IMR-90 (cell line): Measurements from ENCODE around the gene GRID1. TPM values are rescaled to one million over a fixed set of nuclear protein-coding genes. Genes with fewer than 3 reads are reported as not detected.

Experiments
- ATAC-seq: fragments of 200-7000 bp; cut with Tn5 transposase; 2 replicates; pipeline ENCODE4 v1.9.1; 2020; ENCODE audit warnings: low read depth, mild to moderate bottlenecking, moderate library complexity
- BruUV-seq: library from RNA; stranded (reverse); fragments of 400-500 nt; replicated peaks from 2 replicates; lab custom pipeline; 2021; lab: Mats Ljungman, UMichigan
- CTCF ChIA-PET: fragments of 300-600 bp; formaldehyde crosslinking; extraction: SDS; loops from one replicate; lab custom pipeline; 2021; ENCODE audit warnings: antibody characterized with exemption; lab: Yijun Ruan, JAX
- POLR2A ChIA-PET: fragments of 300-600 bp; sonication (Branson Sonifier 250); formaldehyde crosslinking; loops from one replicate; lab custom pipeline; 2022; ENCODE audit warnings: antibody characterized with exemption; ENCODE audit not compliant: unreplicated experiment; lab: Charles Lee
- DNase-seq: peaks from one replicate; pipeline ENCODE4 v3.0.0; 2013
- H2AFZ ChIP-seq: replicated peaks from 2 replicates; pipeline ENCODE3; 2013; ENCODE audit warnings: low read length, mild to moderate bottlenecking; ENCODE audit not compliant: poor library complexity
- H2AK5ac ChIP-seq: 2 replicates; pipeline ENCODE4 v1.6.1; 2013; ENCODE audit warnings: low read depth, low read length, inconsistent platforms
- H2AK9ac ChIP-seq: replicated peaks from 2 replicates; pipeline ENCODE3; 2013; ENCODE audit warnings: mild to moderate bottlenecking, low read depth, low read length, moderate library complexity; ENCODE audit not compliant: poor library complexity
- H2BK120ac ChIP-seq: 2 replicates; pipeline ENCODE4 v1.6.1; 2013; ENCODE audit warnings: low read depth, low read length, inconsistent platforms
- H2BK15ac ChIP-seq: 3 replicates; pipeline ENCODE4 v1.6.1; 2013; ENCODE audit warnings: low read depth, low read length, inconsistent platforms
- H2BK20ac ChIP-seq: 2 replicates; pipeline ENCODE4 v1.6.1; 2013; ENCODE audit warnings: low read depth, mild to moderate bottlenecking, inconsistent platforms, low read length, moderate library complexity
- H2BK5ac ChIP-seq: 2 replicates; pipeline ENCODE4 v1.6.1; 2013; ENCODE audit warnings: mild to moderate bottlenecking, low read depth, low read length, inconsistent platforms; ENCODE audit not compliant: poor library complexity, severe bottlenecking
- H3K14ac ChIP-seq: replicated peaks from 2 replicates; pipeline ENCODE4 v1.6.1; 2013; ENCODE audit warnings: low read depth, low read length, inconsistent platforms
- H3K18ac ChIP-seq: 2 replicates; pipeline ENCODE4 v1.6.1; 2013; ENCODE audit warnings: low read depth, low read length, control low read depth
- H3K23ac ChIP-seq: 2 replicates; pipeline ENCODE4 v1.6.1; 2013; ENCODE audit warnings: low read depth, low read length, inconsistent platforms
- H3K27ac ChIP-seq: 2 replicates; pipeline ENCODE4 v1.5.1; 2013; ENCODE audit warnings: mild to moderate bottlenecking, control low read depth, low read length; ENCODE audit not compliant: insufficient read depth
- H3K27me3 ChIP-seq: 2 replicates; pipeline ENCODE4 v1.6.1; 2013; ENCODE audit warnings: low read length; ENCODE audit not compliant: control insufficient read depth, insufficient read depth
- H3K36me3 ChIP-seq: 2 replicates; pipeline ENCODE4 v1.6.1; 2013; ENCODE audit warnings: low read length, mixed read lengths; ENCODE audit not compliant: control insufficient read depth, insufficient read depth
- H3K4ac ChIP-seq: 2 replicates; pipeline ENCODE4 v1.6.1; 2013; ENCODE audit warnings: low read depth, low read length, inconsistent platforms
- H3K4me1 ChIP-seq: 2 replicates; pipeline ENCODE4 v1.6.1; 2013; ENCODE audit warnings: low read length, mixed read lengths; ENCODE audit not compliant: control insufficient read depth, insufficient read depth
- H3K4me2 ChIP-seq: 2 replicates; pipeline ENCODE4 v1.6.1; 2013; ENCODE audit warnings: low read depth, mild to moderate bottlenecking, control low read depth, low read length, moderate library complexity
- H3K4me3 ChIP-seq: 2 replicates; pipeline ENCODE4 v1.5.1; 2013; ENCODE audit warnings: low read depth, mild to moderate bottlenecking, control low read depth, low read length, moderate library complexity; ENCODE audit not compliant: insufficient read depth
- H3K56ac ChIP-seq: 2 replicates; pipeline ENCODE4 v1.6.1; 2013; ENCODE audit warnings: low read length, inconsistent platforms; ENCODE audit not compliant: insufficient read depth; ENCODE audit errors: extremely low read depth
- H3K79me1 ChIP-seq, 2 experiments: 2 replicates each; pipeline ENCODE4 v1.6.1; 2013; ENCODE audit warnings: low read length in 2 of 2, inconsistent platforms in 1 of 2, low read depth in 1 of 2
- H3K9ac ChIP-seq: 2 replicates; pipeline ENCODE4 v1.6.1; 2013; ENCODE audit warnings: low read depth, low read length, control low read depth
- H3K9me1 ChIP-seq: 2 replicates; pipeline ENCODE4 v1.6.1; 2013; ENCODE audit warnings: low read length, inconsistent platforms; ENCODE audit not compliant: insufficient read depth
- H3K9me3 ChIP-seq: 2 replicates; pipeline ENCODE4 v1.6.1; 2013; ENCODE audit warnings: low read length; ENCODE audit not compliant: control insufficient read depth, insufficient read depth
- H4K20me1 ChIP-seq: 2 replicates; pipeline ENCODE4 v1.6.1; 2013; ENCODE audit warnings: low read length, inconsistent platforms; ENCODE audit not compliant: insufficient read depth
- H4K5ac ChIP-seq: 2 replicates; pipeline ENCODE4 v1.6.1; 2013; ENCODE audit warnings: mild to moderate bottlenecking, low read depth, low read length, control low read depth
- H4K8ac ChIP-seq, 2 experiments: 2 replicates each; pipeline ENCODE4 v1.6.1; 2013; ENCODE audit warnings: low read depth in 2 of 2, low read length in 2 of 2, control low read depth in 1 of 2, inconsistent platforms in 1 of 2
- H4K91ac ChIP-seq: 2 replicates; pipeline ENCODE4 v1.6.1; 2013; ENCODE audit warnings: low read depth, low read length, inconsistent platforms; ENCODE audit not compliant: insufficient read depth
- BHLHE40 ChIP-seq: fragments of 150-350 bp; IDR thresholded peaks from 2 replicates; pipeline ENCODE4 v1.6.1; 2016; ENCODE audit warnings: mild to moderate bottlenecking, low read depth, low read length
- CHD1 ChIP-seq: IDR thresholded peaks from 2 replicates; pipeline ENCODE4 v1.6.1; 2012; ENCODE audit warnings: low read depth, low read length, improper control_type of control experiment
- ELK1 ChIP-seq: fragments of 150-350 bp; IDR thresholded peaks from 2 replicates; pipeline ENCODE4 v1.6.1; 2016; ENCODE audit warnings: low read depth, mild to moderate bottlenecking, low read length, moderate library complexity, borderline replicate concordance
- FOS ChIP-seq: fragments of 150-350 bp; IDR thresholded peaks from 2 replicates; pipeline ENCODE4 v1.6.1; 2016; ENCODE audit warnings: low read depth, low read length
- MAFK ChIP-seq: IDR thresholded peaks from 2 replicates; pipeline ENCODE4 v1.6.1; 2012; ENCODE audit warnings: low read depth, low read length, improper control_type of control experiment
- MAZ ChIP-seq: IDR thresholded peaks from 2 replicates; pipeline ENCODE4 v1.6.1; 2012; ENCODE audit warnings: low read depth, mild to moderate bottlenecking, low read length, improper control_type of control experiment, moderate library complexity, borderline replicate concordance
- MXI1 ChIP-seq: IDR thresholded peaks from 2 replicates; pipeline ENCODE4 v1.6.1; 2012; ENCODE audit warnings: low read depth, mild to moderate bottlenecking, low read length, moderate library complexity, borderline replicate concordance
- RAD21 ChIP-seq: IDR thresholded peaks from 2 replicates; pipeline ENCODE4 v1.6.1; 2012; ENCODE audit warnings: low read length, improper control_type of control experiment
- WGBS, 2 experiments: methylation state at CpG; one replicate each; pipeline versions ENCODE4 v1.1.5 to v1.1.7; 2013; ENCODE audit warnings: missing lambda C conversion rate in 2 of 2; ENCODE audit not compliant: insufficient read length in 1 of 2; ENCODE audit errors: extremely low coverage in 2 of 2; 5-methylcytosine and 5-hydroxymethylcytosine counted together
- dilution Hi-C: fragments of 300-500 bp; cut with HindIII; formaldehyde crosslinking; loops from one replicate; pipeline ENCODE4 v1.14.3; 2018; ENCODE audit warnings: low sequenced_read_pairs; ENCODE audit not compliant: unreplicated experiment
- in situ Hi-C: fragments of 300-500 bp; cut with MboI; formaldehyde crosslinking; loops from 3 replicates; pipeline ENCODE4 v1.14.3; 2019; ENCODE audit warnings: low sequenced_read_pairs, inconsistent platforms, mixed read lengths
- intact Hi-C: fragments of 100-400 bp; cut with micrococcal nuclease; formaldehyde crosslinking; loops from 2 replicates; pipeline ENCODE4 v1.10.0; 2022
- polyA plus RNA-seq, 3 experiments: library from polyadenylated mRNA; depleted of rRNA; stranded (reverse); fragments of >200 nt; gene quantifications; 2 replicates each; pipeline ENCODE4 v1.2.3, GENCODE V29; 2012; ENCODE audit warnings: low replicate concordance in 1 of 3
- total RNA-seq: library from RNA; depleted of rRNA; stranded (reverse); fragments of >200 nt; gene quantifications from 2 replicates; pipeline ENCODE4 v1.2.3, GENCODE V29; 2012
- TF ChIP-seq, protein P1 (sequence below): conservative IDR thresholded peaks from 2 replicates; pipeline ENCODE4 v1.5.1; 2012; ENCODE audit warnings: mild to moderate bottlenecking, low read depth, low read length, improper control_type of control experiment

GRID1 gene
- total and polyA plus RNA-seq, 2 of the 4 experiments (the other 2 are of a cell fraction) = not detected

DNA sequence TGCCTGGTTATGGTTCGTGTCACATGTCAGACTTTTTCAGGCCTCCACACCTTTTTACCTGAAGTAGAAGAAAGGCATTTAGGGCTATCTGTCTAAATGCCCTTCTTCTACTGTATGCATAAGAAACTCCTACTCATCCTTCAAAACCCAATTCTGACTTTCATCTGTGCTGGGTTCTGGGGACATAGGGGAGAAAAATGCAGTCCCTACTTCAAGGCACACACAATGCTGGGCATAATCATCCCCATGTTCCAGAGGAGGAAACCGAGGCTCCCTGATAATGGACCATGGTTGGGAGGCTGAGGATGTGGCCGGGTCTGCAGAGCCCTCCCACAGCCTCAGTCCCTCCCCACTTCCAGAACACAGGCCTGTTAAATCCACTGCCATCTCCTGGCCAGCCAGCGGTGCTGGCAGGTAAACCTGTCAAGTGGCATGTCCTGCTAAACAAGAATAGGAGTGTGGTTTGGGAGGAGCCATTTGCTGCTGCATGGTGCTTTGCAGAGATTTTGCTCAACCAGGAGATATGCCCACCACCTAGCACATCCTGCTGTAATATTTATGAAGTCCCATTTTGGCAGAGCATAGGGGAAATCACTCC is 32.0 kb downstream of the GRID1 start:
- no peak for ATAC-seq
- Histone ChIP-seq H2BK5ac (no peak overlapping the region), H3K9ac (no peak overlapping the region), H3K4ac (no peak overlapping the region), H3K27me3 (peaks cover 4% of the 10 kb centered on the region; the same call in 1 of the 2 replicates), H2BK120ac (no peak overlapping the region), H3K4me1 (no peaks in the 10 kb centered on the region), H3K4me3 (no peak overlapping the region), H3K23ac (no peak overlapping the region), H4K8ac (no peak overlapping the region), H3K56ac (no peak overlapping the region), H3K9me3 (no peaks in the 10 kb centered on the region), H2AFZ (no peak overlapping the region), H2BK20ac (no peak overlapping the region), H2BK15ac (no peak overlapping the region), H3K9me1 (no peaks in the 10 kb centered on the region), H3K18ac (no peak overlapping the region), H4K91ac (no peak overlapping the region), H2AK9ac (no peak overlapping the region), H3K14ac (no peak overlapping the region), H4K20me1 (no peaks in the 10 kb centered on the region), H4K5ac (no peak overlapping the region), H3K36me3 (no peaks in the 10 kb centered on the region), H3K27ac (no peak overlapping the region), H3K79me1 (no peaks in the 10 kb centered on the region), H3K4me2 (no peak overlapping the region), H2AK5ac (no peak overlapping the region)
- TF ChIP-seq ELK1 = no peak
- no peak for TF ChIP-seq MXI1
- no peak for TF ChIP-seq MAFK
- no peak for TF ChIP-seq FOS
- no peak for TF ChIP-seq CHD1
- TF ChIP-seq, protein P1, sequence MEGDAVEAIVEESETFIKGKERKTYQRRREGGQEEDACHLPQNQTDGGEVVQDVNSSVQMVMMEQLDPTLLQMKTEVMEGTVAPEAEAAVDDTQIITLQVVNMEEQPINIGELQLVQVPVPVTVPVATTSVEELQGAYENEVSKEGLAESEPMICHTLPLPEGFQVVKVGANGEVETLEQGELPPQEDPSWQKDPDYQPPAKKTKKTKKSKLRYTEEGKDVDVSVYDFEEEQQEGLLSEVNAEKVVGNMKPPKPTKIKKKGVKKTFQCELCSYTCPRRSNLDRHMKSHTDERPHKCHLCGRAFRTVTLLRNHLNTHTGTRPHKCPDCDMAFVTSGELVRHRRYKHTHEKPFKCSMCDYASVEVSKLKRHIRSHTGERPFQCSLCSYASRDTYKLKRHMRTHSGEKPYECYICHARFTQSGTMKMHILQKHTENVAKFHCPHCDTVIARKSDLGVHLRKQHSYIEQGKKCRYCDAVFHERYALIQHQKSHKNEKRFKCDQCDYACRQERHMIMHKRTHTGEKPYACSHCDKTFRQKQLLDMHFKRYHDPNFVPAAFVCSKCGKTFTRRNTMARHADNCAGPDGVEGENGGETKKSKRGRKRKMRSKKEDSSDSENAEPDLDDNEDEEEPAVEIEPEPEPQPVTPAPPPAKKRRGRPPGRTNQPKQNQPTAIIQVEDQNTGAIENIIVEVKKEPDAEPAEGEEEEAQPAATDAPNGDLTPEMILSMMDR = no peak
- no peak for TF ChIP-seq RAD21
- no peak for TF ChIP-seq MAZ
- no peak for TF ChIP-seq BHLHE40
- ChIA-PET POLR2A (no interaction called here), CTCF (no interaction called here)
- intact Hi-C loops (no loop called here), in situ Hi-C loops (no loop called here), dilution Hi-C loops (no loop called here)
- DNase-seq = no peak
- WGBS, 2 experiments = no CpG with 5 or more reads among the region's 4 CpGs
- no TSS peak for BruUV-seq
